Amniotic epithelial cell (primary cell): ENCODE data around the gene FOXP2.
"Not testable (repeated sequence)": the region's sequence is repeated elsewhere in the genome, so short reads cannot be mapped to it uniquely, and the experiment has no call there.

ENCODE experiments used
- DNase-seq: peaks from one replicate; pipeline ENCODE4 v3.0.0-alpha.2; 2010; ENCODE audit warnings: low read depth

The FOXP2 gene

GRCh38 chr7:114588506-114588905 lies 173.9 kb downstream of the FOXP2 start:
- DNase-seq = no peak

DNA sequence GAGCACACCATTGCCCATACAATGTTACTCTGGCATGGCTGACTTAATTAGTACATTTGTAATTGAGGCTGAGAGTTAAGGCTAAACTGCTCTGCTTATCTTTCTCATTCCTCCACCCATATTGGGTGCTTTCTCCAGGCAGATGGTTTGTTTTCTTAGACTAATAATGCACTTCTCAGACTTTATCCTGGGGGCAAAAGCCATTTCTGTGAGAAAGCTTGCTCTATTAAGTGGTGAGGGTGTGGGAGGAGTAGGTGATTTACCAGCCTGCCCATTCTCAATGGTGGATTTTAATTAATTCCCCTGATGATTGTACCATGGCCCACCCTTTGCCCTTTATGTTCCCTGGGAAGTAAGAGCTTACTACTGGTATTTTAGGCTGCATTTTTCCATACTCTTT lies 174.8 kb downstream of the FOXP2 start:
- no peak for DNase-seq

GRCh38 chr7:114590298-114590697 lies 175.7 kb downstream of the FOXP2 start:
- DNase-seq = no peak

GRCh38 chr7:114598946-114599345 lies 184.3 kb downstream of the FOXP2 start:
- no peak for DNase-seq

- DNase-seq = no peak
These were observed 191.5 kb downstream of the FOXP2 start for GRCh38 chr7:114606100-114606499.

DNA sequence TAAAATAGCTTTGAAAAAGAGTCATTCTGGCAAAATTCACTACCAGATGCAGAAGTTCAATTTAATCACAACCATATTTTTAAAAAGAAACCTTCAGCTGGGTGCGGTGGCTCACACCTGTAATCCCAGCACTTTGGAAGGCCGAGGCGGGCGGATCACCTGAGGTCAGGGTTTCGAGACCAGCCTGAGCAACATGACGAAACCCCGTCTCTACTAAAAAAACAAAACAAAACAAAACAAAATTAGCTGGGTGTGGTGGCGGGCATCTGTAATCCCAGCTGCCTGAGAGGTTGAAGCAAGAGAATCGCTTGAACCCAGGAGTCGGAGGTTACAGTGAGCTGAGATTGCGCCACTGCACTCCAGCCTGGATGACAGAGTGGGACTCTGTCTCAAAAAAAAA lies 194.2 kb downstream of the FOXP2 start:
- not testable (repeated sequence) for DNase-seq

DNA sequence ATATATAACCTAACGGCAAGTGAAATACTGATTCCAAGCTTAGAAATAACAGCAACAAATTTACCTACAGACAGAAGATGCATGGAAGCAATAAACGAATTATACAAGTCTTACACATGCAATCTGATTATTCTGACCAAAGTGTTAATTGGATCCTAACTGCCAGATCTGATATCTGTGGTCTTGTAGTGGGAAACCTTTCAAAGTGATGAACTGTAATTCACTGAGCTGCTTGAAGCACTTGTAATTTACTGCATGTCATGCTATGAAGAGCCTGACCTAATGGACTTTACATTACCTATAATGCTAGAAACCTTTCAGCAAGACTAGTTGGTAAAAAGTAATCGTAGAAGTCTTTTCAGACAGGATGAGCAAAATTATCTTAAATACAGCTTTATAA lies 205.6 kb downstream of the FOXP2 start:
- DNase-seq = no peak

DNA sequence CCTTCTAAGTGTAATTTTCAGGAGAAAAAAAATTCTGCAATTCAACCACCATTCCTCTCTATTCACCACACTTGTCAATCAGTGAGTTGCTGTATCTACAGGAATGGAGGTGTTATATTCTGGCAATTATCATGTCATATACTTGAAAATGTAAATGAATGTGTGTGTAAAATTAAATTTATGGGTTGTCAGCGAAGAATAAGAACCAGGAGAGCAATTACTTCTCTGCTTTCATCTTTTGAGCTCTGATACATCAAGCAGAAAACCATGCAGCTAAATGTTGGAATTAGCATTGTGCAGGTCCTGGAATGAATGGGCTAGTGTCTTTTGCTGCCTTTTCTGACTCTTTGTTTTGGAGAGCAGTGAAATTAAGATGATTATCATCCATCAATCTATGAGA lies 207.6 kb downstream of the FOXP2 start:
- no peak for DNase-seq

DNA sequence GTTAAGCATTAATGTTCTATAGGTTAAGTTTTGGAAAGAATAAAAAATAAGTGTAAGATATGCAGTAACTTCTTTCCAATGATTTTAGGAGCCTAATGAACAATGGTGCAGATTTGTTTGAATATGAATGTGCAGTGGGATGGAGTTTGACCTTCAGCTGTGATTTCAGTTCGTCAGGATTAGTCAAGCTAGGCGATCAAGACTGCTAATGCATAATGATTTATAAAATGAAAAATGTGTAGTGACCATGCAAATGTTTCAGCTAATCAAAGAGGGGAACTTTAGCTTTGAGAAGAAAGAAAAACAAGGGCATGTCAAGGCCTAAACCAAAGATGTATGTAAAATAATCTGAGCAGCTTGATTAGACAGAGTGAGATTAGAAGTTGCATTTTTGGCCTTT lies 208.5 kb downstream of the FOXP2 start:
- no peak for DNase-seq

DNA sequence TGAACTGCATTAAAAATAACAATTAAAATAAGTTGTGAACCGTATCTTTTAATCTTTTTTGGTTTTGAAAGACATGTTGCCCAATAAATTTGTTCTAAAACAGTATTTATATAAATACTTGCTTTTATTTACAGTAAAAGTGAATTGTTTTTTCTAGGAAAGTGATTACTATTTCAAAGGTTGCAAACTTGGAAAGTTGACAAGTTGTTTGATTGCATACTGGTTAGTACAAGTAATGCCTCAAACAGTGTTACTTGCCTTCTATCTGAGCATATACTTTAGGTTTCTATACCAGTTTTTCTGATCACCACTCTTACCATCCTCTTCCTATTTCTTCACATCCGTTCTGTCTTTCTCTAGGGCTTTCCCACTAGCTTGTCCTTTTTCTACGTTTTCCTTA lies 212.6 kb downstream of the FOXP2 start:
- no peak for DNase-seq

GRCh38 chr7:114628362-114628761 lies 213.7 kb downstream of the FOXP2 start:
- DNase-seq = no peak

- no peak for DNase-seq
These were observed 215.1 kb downstream of the FOXP2 start for GRCh38 chr7:114629762-114630161.

- no peak for DNase-seq
These were observed 215.8 kb downstream of the FOXP2 start for GRCh38 chr7:114630201-114630990.

DNA sequence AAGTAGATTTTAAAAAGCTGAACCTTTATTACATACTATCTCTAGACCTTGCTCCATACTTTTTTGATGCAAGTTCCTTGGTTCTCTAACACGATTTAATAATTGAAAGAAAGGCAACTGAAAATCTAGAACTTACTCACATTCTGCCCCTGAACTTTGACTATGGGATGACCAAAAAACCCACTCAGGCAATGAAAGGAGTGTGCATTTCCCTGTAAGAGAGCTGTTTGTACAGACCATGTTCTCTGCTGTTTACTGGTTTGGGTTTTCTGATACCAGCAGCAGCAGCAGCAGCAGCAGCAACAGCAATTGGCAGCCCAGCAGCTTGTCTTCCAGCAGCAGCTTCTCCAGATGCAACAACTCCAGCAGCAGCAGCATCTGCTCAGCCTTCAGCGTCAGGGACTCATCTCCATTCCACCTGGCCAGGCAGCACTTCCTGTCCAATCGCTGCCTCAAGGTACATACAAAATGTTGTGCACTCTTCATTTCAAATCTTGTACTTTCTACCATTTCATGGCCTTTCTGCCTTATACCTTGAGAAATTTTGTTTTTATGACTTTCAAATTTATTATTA lies 216.7 kb downstream of the FOXP2 start:
- DNase-seq = no peak

DNA sequence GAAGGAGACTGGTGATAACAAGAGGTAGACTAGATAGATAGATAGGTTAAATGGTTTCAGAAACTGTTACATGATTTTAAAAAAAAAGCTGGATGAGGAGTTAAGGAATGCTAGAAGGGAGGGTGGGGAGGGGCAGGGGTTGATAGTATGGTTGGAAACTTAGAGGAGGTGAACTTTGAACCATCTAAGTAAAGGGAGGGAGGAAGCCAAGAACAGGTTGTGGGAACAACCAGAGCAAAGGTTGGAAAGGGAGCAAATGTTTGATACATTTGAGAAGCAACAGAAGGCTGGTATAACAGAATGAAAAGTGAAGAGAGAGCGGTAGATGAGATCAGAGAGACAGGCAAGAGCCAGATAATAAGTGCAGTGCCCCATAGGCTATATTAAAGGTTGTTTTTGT lies 224.8 kb downstream of the FOXP2 start:
- no peak for DNase-seq

DNA sequence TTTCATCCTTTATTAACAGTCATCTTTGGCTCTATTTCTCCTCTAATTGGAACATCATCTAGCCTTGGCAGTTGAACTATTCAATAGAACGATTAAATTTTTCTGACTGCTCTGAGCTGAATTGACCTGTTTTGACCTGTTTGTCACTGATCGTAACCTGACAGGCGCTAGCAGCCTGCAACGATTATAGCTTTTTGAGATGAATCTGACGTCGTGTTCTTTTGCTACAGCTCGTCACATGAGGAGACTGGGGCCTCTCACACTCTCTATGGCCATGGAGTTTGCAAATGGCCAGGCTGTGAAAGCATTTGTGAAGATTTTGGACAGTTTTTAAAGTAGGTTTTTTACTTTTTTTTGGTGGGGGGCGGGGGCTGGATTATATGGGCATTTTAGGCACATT lies 229.8 kb downstream of the FOXP2 start:
- no peak for DNase-seq

GRCh38 chr7:114645451-114645850 lies 230.8 kb downstream of the FOXP2 start:
- no peak for DNase-seq

DNA sequence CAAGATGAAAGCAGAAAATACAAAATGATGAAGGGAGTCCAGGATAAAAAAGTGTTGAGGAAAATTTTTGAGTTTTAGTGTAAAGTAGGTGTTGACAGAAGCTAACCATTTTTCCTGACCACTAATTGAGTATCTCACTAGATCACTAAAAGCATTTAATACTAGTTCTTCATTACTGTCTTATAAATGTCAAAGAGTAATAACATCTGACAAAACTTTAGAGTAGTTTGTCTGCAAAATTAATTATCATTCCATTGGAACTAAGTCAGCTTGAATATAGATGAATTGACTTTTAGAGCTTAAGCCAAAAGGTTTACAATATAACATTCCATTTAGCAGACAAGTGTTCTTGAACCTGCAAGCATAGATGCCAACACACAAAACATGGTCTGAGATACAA lies 232.9 kb downstream of the FOXP2 start:
- no peak for DNase-seq

DNA sequence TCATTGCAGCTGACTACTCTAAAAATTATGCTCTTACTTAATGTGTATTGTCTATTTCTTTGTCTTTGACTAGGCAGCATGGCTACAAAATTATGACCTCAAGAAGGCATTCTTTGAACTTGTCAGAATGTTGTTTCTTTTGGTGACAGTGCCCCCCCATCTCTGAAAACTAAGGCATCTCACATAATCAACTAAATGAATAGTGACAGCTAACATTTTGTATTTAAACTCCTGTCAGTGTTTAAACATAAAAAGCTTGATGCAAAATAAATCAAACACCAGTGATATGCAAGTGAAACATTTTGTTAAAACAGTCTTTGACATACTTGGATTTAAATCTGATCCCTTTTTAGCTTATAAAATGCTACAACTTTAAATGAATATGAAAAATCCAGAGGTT lies 233.5 kb downstream of the FOXP2 start:
- no peak for DNase-seq

DNA sequence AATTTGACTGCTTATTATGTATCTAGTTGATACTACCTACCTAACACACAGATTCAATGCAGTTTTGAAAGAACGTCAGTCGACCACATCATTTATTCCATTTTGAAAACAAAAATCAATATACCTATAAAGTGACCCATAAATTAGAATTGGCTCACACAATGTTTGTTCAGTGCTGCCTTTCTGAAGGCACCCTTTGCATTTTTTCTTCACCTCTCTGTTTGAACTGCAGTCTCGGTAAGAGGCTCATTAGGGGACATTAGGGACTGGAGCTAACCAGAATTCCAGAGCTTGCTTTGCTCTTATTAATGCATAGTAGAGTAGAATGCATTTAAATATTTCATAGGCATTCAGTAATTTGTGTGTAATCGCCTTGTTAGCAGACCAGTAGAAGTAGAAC lies 234.1 kb downstream of the FOXP2 start:
- DNase-seq = no peak

DNA sequence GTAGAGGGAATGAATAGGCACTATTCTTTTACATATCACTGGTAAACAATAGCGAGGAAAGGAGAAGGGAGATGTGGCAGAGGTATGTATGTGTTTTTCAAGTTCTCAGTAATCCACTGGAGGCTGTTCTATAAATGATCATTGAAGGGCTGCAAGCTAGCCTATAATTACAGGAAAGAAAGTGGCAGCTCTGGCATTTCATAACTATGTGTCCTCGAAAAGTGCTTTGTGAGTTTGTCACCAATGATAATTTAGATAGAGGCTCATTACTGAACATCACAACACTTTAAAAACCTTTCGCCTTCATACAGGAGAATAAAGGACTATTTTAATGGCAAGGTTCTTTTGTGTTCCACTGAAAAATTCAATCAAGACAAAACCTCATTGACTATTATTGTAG lies 235.1 kb downstream of the FOXP2 start:
- no peak for DNase-seq

GRCh38 chr7:114650491-114650890 lies 235.9 kb downstream of the FOXP2 start:
- no peak for DNase-seq

- DNase-seq = no peak
These were observed 237.4 kb downstream of the FOXP2 start for GRCh38 chr7:114652041-114652440.
